Umbilical cord (tissue), 2 donors: ENCODE results near the gene ARID5A. TPM values are rescaled to one million over a fixed set of nuclear protein-coding genes. Genes with fewer than 3 reads are reported as not detected.
"Not testable (repeated sequence)": the region's sequence is repeated elsewhere in the genome, so short reads cannot be mapped to it uniquely, and the experiment has no call there.

Experiments
- DNase-seq: peaks from one replicate; pipeline ENCODE4 v3.0.0-alpha.2; 2015; ENCODE audit warnings: low spot score
- total RNA-seq: library from RNA; depleted of rRNA; stranded (reverse); fragments of >200 nt; gene quantifications from one replicate; pipeline ENCODE4 v1.2.3, GENCODE V29; 2014; ENCODE audit warnings: low replicate concordance; ENCODE audit not compliant: insufficient read depth

ARID5A gene
- total RNA-seq, 1 donor from 2014 or later, result 11.3 TPM

DNA sequence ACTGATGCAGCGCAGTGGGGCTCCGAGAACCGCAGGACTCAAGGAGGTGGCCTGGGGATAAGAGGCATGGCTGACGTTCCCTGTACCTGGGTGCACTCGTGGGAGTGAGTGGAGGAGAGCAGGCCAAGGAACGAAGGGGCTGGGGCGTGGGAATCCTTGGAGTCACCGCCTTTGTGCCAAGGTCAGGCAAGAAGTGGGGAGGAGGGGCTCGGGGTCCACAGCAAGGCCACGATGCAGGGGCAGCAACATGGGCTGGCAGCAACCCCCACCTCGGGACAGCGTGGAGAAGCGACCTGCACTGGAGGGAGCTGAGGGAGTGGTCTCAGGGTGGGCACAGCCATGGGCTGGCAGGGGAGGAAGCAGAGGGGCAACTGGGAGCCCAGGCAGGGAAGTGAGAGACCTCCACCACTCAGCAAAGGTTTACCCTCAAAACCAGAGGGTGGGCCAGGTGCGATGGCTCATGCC is 18.6 kb downstream of the ARID5A start:
- DNase-seq, result no peak

GRCh38 chr2:96556441-96557330 is 20.1 kb downstream of the ARID5A start:
- DNase-seq, result no peak

GRCh38 chr2:96557421-96557820 is 20.9 kb downstream of the ARID5A start:
- not testable (repeated sequence) for DNase-seq

GRCh38 chr2:96558061-96558460 is 21.5 kb downstream of the ARID5A start:
- no peak for DNase-seq

- no peak for DNase-seq
Measured at GRCh38 chr2:96558485-96558884, 21.9 kb downstream of the ARID5A start.

DNA sequence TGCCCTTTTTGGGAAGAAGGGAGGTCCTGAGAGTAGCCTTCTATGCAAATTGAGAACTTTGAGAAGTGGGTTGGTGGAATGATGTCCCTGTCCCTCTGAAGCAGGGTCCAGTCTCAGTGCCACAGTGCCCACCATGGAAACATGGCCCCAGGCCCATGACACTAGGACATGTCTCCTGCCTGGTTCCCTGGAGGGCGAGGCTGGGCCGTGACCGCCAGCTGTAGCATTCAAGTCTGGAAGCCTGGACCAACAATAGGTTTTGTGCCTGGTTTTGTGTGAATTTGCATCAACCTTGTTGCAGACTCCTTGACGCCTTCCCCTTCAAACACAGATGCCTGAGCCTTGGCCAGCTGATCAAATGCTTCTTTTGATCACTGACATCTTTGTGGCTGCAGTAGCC is 27.5 kb downstream of the ARID5A start:
- DNase-seq, result no peak

DNA sequence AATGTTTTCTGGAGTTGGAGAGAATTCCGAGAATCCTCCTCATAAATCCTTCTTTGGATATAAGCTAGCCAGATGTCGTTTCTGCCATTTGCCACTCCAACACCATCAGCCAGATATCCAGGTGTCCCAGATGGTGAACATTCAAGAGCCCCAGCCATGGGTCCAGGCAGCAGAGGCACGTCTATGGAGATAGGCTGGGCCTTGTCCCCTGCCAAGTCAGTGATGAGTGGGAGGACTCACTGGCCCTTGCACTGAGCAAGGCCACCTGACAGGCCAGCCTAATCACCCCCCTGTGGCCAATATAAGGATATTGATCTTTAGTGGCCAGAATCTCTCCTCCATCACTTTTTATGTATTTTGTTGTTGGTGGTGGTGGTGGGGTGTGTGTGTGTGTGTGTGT is 28.0 kb downstream of the ARID5A start:
- no peak for DNase-seq

- no peak for DNase-seq
Measured at GRCh38 chr2:96565111-96565510, 28.6 kb downstream of the ARID5A start.

DNA sequence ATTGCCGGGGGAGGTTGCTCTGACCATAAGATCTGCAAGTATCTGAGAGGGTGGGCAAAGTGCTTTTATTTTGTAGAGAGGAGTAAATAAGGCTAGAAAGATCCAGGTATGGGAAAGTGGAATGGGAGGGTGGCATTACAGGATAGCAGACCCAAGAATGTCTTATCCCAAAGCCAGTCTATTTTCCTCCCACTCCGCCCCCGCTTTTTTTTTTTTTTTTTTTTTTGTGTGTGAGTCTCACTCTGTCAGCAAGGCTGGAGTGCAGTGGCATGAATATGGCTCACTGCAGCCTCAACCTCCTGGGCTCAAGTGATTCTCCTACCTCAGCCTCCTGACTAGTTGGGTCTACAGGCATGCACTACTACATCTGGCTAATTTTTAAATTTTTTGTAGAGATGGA is 31.5 kb downstream of the ARID5A start:
- no peak for DNase-seq

GRCh38 chr2:96574364-96574763 is 37.8 kb downstream of the ARID5A start:
- no peak for DNase-seq

DNA sequence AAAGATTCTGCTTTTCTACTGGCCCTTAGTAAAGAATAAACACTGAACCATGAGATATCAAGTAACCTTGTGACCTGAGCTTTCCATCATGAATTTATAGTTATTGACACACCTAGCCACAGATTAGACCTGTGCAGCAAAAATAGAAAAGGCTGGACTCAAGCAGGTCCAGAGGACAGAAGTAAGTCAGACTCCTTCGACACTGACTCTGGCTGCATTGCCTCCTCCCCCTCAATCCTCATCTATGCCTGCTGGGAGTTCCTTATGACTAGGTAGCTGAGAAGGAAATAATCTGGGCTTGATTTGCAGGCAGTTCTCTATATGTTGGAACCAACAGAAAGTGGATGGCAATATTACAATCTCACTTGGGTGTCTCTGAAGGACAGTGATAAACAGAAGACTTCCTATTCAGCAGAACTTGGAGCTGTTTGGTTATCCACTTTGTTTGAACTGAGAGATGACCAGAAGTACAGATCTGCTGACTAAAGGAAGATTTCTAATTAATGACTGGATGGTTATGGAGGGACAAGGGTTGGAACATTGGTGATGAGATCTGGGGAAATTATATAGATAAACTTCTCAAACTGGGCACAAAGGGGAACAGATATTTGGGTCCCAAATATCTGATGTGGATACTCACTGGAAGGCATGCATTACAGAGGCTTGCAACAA is 39.4 kb downstream of the ARID5A start:
- no peak for DNase-seq

GRCh38 chr2:96577501-96577900 is 40.9 kb downstream of the ARID5A start:
- DNase-seq, result no peak

DNA sequence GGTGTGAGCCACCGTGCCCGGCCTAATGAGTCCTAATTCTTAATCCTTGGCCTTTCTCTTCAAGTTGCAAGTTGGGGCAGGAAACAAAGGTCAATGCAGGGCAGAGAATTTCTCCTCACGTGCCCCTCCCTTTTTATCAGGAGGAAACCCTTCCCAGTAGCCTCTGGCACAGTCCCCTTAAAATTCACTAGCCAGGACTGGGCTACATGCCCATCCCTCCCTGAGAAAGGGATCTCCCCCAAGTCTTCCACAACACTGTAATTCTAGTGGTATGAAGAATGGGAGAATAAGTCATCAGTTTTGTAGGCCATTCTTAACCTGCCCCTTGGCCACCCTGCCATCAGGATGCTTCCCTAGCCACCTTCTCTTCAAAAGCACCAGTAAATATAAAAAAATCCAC is 42.2 kb downstream of the ARID5A start:
- DNase-seq, result no peak

DNA sequence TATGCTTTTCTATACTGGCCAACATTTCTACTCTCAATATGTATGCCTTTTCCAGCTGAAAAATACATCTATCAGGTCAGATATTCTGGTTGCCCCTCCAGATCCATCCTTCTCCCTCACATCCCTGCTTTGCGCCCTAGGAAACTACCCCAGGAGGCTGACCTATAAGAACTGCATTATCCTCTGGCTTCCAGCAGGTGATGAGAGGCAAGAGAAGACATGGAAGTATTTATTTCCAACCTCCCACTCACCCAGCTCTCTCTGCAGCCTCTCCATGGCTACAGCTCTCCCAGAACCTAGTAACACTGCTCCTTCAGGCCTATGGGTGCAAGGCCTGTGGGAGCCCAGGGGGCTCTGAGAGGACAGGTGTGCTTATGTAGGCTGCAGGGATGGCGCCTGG is 42.9 kb downstream of the ARID5A start:
- no peak for DNase-seq

GRCh38 chr2:96580771-96581170 is 44.2 kb downstream of the ARID5A start:
- DNase-seq, result no peak

- no peak for DNase-seq
Measured at GRCh38 chr2:96584017-96584416, 47.5 kb downstream of the ARID5A start.

- no peak for DNase-seq
Measured at GRCh38 chr2:96587843-96588242, 51.3 kb downstream of the ARID5A start.

DNA sequence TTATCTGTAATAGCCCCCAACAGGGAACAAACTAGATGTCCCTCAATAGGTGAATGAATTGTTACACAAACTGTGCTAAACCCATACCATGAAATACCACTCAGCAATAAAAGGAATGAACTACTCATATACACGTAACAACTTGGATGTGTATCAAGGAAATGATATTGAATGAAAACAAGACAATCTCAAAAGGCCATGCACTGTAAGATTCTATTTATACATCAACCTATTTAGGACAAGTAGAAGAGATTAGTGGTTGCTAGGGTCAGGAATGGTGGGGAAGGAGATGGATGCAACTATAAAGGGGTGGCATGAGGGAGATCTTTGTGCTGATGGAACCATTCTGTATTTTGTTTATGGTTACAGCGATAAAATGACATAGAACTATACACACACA is 54.5 kb downstream of the ARID5A start:
- DNase-seq, result no peak

- DNase-seq, result no peak
Measured at GRCh38 chr2:96591494-96591893, 54.9 kb downstream of the ARID5A start.

DNA sequence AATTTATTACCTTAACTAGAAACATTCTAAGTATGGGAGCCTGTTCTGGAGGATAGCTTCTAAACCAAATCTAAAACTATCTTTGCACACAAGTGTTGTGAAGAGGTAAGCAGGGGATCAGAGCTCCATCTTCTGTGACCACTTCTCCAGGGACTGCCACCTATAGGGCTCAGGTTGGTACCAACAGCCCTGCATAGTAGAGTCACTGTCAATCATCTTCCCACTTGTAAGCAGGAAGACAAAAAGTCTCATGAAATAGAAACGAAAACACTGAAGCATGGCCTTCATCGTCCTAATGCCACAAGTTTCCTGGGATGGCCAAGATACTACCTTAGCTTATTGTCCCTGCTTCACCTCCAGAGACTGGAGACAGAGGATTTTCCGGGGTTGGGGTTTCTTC is 57.7 kb downstream of the ARID5A start:
- no peak for DNase-seq

DNA sequence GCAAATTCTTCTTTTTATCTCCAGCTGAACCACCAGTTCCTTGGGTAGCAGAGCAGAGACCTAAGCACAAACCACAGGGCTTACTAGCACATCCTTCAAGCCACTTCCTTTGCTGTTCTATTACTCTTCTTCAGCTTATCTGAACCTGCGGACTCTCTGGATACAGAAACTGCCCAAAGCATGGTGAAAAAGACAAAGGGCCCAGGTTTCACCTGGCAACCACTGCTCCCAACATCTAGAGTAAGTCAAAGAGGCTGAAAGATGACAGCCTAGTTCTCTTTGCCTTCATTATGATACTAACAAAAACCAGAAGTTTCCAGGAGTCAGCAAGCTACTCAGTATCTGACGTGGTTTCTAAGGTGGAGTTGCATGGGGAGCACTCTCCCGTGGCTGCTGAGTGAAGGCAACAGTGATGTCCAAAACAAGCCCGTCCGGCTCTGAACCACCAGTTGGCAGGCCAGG is 58.2 kb downstream of the ARID5A start:
- DNase-seq, result no peak

DNA sequence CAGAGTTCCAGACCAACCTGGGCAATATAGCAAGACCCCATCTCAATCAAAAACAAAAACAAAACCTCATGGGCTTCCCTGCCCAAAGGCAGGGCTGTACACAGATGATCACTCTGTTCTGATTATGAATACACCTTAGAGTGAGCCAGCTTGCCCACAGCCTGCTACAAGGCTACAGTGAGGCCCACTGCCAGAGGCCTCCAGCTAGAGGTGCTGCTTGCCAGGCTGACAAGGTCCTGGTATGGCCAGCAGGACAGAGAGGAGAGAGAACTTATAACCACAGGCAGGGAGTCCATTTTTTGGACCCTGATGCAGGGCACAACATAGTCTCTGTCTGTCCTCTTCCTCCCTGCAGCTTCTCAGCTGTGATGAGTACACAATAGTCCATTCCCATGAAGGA is 60.0 kb downstream of the ARID5A start:
- DNase-seq, result no peak

DNA sequence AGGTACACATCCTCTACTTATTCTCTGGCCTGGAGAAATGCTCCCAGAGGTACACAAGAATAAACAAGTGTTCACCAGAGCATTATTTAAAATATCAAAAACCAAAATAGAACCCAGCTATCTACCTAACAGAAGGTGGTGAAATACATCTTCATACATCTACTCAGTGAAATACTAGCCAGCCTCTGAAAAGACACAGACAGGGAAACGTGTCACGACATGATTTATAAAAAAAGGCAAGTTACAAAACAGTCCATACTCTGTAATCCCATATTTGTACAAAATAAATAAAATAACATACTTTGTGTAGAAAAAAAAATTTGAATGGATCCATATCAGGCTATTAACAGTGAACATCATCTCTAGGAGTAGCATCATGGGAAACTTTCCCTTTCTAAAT is 63.4 kb downstream of the ARID5A start:
- DNase-seq, result no peak
